Right lobe of liver (tissue), 4 donors: ENCODE results near the gene ITGA4.

Experiments
- POLR2A ChIP-seq: fragments of 450-650 bp; IDR thresholded peaks from one replicate; pipeline ENCODE4 v1.6.1; 2017; ENCODE audit warnings: antibody characterized with exemption, mild to moderate bottlenecking
- TF ChIP-seq, protein P1 (sequence below), 4 donors: fragments of 200-600 bp in 3 of 4; fragments of 450-650 bp in 1 of 4; IDR thresholded peaks; one replicate each; pipeline versions ENCODE4 v1.5.1 to v1.8.0; 2016 to 2022; ENCODE audit warnings: antibody characterized with exemption in 4 of 4, mild to moderate bottlenecking in 2 of 4
- donor health status: DM: no; HTN: no; CAD: no.
- donor health status: DM: no; HTN: no; CAD: no.
- donor health status: DM: no; HTN: yes; CAD: no.

DNA sequence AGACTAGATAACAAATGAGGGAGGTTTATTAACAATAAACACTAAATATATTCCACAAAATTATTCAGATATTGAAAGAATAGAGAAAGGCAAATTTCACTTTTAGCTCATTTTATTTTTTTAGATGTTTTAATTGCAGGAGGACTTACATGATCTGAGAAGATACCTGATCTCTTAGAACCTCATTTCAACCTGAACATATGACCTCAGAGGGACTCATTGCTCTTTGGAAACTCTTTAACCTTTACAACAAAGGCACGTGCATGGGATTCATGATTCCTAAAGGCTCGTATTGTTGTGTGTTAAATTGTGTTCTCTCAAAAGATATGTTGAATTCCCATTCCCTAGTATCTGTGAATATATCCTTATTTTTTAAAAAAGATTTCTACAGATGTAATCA, 35.7 kb upstream of the ITGA4 start:
- TF ChIP-seq POLR2A = no peak
- TF ChIP-seq, protein P1, sequence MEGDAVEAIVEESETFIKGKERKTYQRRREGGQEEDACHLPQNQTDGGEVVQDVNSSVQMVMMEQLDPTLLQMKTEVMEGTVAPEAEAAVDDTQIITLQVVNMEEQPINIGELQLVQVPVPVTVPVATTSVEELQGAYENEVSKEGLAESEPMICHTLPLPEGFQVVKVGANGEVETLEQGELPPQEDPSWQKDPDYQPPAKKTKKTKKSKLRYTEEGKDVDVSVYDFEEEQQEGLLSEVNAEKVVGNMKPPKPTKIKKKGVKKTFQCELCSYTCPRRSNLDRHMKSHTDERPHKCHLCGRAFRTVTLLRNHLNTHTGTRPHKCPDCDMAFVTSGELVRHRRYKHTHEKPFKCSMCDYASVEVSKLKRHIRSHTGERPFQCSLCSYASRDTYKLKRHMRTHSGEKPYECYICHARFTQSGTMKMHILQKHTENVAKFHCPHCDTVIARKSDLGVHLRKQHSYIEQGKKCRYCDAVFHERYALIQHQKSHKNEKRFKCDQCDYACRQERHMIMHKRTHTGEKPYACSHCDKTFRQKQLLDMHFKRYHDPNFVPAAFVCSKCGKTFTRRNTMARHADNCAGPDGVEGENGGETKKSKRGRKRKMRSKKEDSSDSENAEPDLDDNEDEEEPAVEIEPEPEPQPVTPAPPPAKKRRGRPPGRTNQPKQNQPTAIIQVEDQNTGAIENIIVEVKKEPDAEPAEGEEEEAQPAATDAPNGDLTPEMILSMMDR (IDR thresholded peaks at IDR 0.05) = no peak
